ENCODE data around the gene TP73.

GRCh38 chr1:3606779-3607702, 45.3 kb upstream of the TP73 start:
- no peak for TF ChIP-seq PKNOX1 (IDR thresholded peaks at IDR 0.05)
- no peak for TF ChIP-seq FOXA1 (IDR thresholded peaks at IDR 0.05)
- TF ChIP-seq FOXM1 (IDR thresholded peaks at IDR 0.05; ENCODE audit: borderline replicate concordance): no peak
- no peak for TF ChIP-seq NFRKB (IDR thresholded peaks at IDR 0.05)
- TF ChIP-seq L3MBTL2 (conservative IDR thresholded peaks at IDR 0.05): no peak
- no peak for TF ChIP-seq SUZ12 (IDR thresholded peaks at IDR 0.05)
- TF ChIP-seq FOXK2 (IDR thresholded peaks at IDR 0.05): no peak
- TF ChIP-seq ZNF384 (IDR thresholded peaks at IDR 0.05): no peak
- no peak for TF ChIP-seq BHLHE40 (IDR thresholded peaks at IDR 0.05; ENCODE audit: borderline replicate concordance)
- no peak for TF ChIP-seq LEF1 (IDR thresholded peaks at IDR 0.05; ENCODE audit: borderline replicate concordance)

Data from HEK293T (cell line).